HUES64 (cell line): ENCODE data around the gene XKR8.
"Not testable (repeated sequence)": the region's sequence is repeated elsewhere in the genome, so short reads cannot be mapped to it uniquely, and the experiment has no call there.

Experiments
- H3K27ac ChIP-seq: 2 replicates; pipeline ENCODE4 v1.7.0; 2013; ENCODE audit warnings: low read depth, low read length, inconsistent platforms
- H3K27me3 ChIP-seq: 2 replicates; pipeline ENCODE4 v1.6.1; 2013; ENCODE audit warnings: mild to moderate bottlenecking, low read length; ENCODE audit not compliant: insufficient read depth
- H3K36me3 ChIP-seq: 2 replicates; pipeline ENCODE4 v1.6.1; 2013; ENCODE audit warnings: mild to moderate bottlenecking, low read length; ENCODE audit not compliant: insufficient read depth
- H3K4me1 ChIP-seq: 2 replicates; pipeline ENCODE4 v1.6.1; 2013; ENCODE audit warnings: mild to moderate bottlenecking, low read length, moderate library complexity; ENCODE audit not compliant: insufficient read depth
- H3K4me3 ChIP-seq: 2 replicates; pipeline ENCODE4 v1.5.1; 2013; ENCODE audit warnings: mild to moderate bottlenecking, low read length, moderate library complexity
- H3K9ac ChIP-seq: 2 replicates; pipeline ENCODE4 v1.6.1; 2013; ENCODE audit warnings: mild to moderate bottlenecking, low read depth, low read length
- H3K9me3 ChIP-seq: 2 replicates; pipeline ENCODE4 v1.6.1; 2013; ENCODE audit warnings: low read depth, low read length; ENCODE audit not compliant: insufficient read depth
- WGBS: fragments of 150-250, 120-280 bp; methylation state at CpG from one replicate; pipeline ENCODE4 v1.1.7; 2013; ENCODE audit warnings: missing lambda C conversion rate; 5-methylcytosine and 5-hydroxymethylcytosine counted together

Gene XKR8

DNA sequence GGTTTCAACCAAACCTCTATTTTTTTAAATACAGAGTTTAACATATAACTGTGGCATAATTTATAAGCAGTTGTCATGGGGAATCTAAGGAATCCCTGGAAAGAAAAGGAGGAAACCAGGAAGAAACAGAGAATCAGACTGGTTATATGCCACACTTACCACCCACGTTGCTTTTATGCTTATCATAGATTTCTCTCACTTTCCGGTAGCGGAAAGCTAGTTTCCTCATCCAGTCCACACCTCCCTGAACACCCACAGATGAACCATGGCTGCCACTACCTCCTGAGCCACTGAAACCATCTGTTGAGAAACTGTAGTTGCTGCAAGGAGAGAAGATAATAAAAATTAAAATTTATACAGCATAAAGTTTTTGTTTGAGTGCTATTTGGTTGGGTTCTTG is 33.5 kb downstream of the XKR8 start:
- Histone ChIP-seq H3K4me3 (no peak overlapping the region), H3K27ac (no peak overlapping the region), H3K9me3 (no peaks in the 10 kb centered on the region), H3K9ac (no peak overlapping the region), H3K36me3 (peaks cover 86% of the 10 kb centered on the region), H3K4me1 (no peaks in the 10 kb centered on the region), H3K27me3 (no peaks in the 10 kb centered on the region)
- WGBS, result 99% methylated on average over 3 of the region's 3 CpGs

- no peak overlapping the region for H3K27ac ChIP-seq
- WGBS, result 79% methylated on average over 1 of the region's 1 CpG
- peaks cover 86% of the 10 kb centered on the region for H3K36me3 ChIP-seq
- H3K9ac ChIP-seq, result no peak overlapping the region
- H3K4me3 ChIP-seq, result no peak overlapping the region
- H3K9me3 ChIP-seq, result no peaks in the 10 kb centered on the region
- no peaks in the 10 kb centered on the region for H3K4me1 ChIP-seq
- H3K27me3 ChIP-seq, result no peaks in the 10 kb centered on the region
These were observed 34.3 kb downstream of the XKR8 start for GRCh38 chr1:27994060-27994459.

DNA sequence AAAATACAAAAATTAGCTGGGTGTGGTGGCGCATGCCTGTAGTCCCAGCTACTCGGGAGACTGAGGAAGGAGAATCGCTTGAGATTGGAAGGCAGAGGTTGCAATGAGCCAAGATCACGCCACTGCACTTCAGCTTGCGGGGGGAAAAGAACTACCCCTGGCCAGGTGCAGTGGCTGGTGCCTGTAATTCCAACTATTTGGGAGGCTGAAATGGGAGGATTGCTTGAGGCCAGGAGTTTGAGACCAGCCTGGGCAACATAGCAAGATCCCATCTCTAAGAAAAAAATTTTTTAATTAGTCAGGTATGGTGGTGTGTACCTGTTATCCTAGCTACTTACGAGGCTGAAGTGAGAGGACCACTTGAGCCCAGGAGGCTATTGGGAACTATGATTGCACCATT is 34.8 kb downstream of the XKR8 start:
- not testable (repeated sequence) for H3K4me3 ChIP-seq
- WGBS, result 96% methylated on average over 6 of the region's 6 CpGs

DNA sequence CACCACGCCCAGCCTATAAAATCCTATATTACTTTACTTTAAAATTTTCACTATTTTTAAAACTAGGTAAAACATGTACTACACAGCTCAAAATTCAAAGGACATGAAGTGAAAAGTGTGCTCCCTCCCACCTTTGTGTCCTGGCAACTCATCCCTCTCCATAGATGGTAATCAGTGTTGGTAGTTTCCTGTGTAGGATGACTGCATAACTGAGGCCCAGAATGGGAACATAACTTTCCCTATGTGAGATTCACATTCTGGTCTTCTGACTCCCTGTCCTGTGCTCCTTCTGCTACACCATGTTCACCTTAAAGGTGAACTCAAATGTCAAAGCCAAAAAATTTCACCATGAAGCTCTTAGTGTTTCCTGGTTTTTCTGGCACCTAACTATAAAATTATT is 39.3 kb downstream of the XKR8 start:
- Histone ChIP-seq H3K4me1 (no peaks in the 10 kb centered on the region), H3K27me3 (no peaks in the 10 kb centered on the region), H3K9me3 (no peaks in the 10 kb centered on the region), H3K9ac (no peak overlapping the region), H3K27ac (no peak overlapping the region), H3K36me3 (peaks cover 67% of the 10 kb centered on the region), H3K4me3 (no peak overlapping the region)
- 13% methylated on average over 1 of the region's 1 CpG for WGBS

More for the DNA sequence above, 34.8 kb downstream of the XKR8 start:
- not testable (repeated sequence) for H3K4me1 ChIP-seq, H3K27me3 ChIP-seq, H3K27ac ChIP-seq, H3K9ac ChIP-seq, H3K9me3 ChIP-seq
- peaks cover 86% of the 10 kb centered on the region for H3K36me3 ChIP-seq

- peaks cover 52% of the 10 kb centered on the region for H3K36me3 ChIP-seq
- H3K9me3 ChIP-seq, result no peaks in the 10 kb centered on the region
- H3K9ac ChIP-seq, result no peak overlapping the region
- no peak overlapping the region for H3K27ac ChIP-seq
- WGBS, result 94% methylated on average over 10 of the region's 10 CpGs
- H3K4me1 ChIP-seq, result no peaks in the 10 kb centered on the region
- no peak overlapping the region for H3K4me3 ChIP-seq
- no peaks in the 10 kb centered on the region for H3K27me3 ChIP-seq
These were observed 42.8 kb downstream of the XKR8 start for GRCh38 chr1:28002600-28002999.

DNA sequence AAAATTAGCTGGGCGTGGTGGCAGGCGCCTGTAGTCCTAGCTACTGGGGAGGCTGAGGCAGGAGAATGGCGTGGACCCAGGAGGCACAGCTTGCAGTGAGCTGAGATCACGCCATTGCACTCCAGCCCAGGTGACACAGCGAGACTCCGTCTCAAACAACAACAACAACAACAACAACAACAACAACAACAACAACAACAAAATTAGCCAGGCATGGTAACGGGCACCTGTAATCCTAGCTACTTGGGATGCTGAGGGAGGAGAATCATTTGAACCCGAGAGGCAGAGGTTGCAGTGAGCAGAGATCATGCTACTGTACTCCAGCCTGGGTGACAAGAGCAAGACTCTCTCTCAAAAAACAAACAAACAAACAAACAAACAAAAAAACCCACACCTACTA is 43.3 kb downstream of the XKR8 start:
- H3K27ac ChIP-seq, H3K27me3 ChIP-seq, H3K9me3 ChIP-seq, H3K9ac ChIP-seq, H3K4me1 ChIP-seq, H3K4me3 ChIP-seq: not testable (repeated sequence)
- WGBS, result 98% methylated on average over 8 of the region's 8 CpGs
- H3K36me3 ChIP-seq, result peaks cover 49% of the 10 kb centered on the region

GRCh38 chr1:28010969-28011368 is 51.2 kb downstream of the XKR8 start:
- Histone ChIP-seq H3K9me3 (no peaks in the 10 kb centered on the region), H3K27ac (no peak overlapping the region), H3K4me3 (no peak overlapping the region), H3K27me3 (no peaks in the 10 kb centered on the region), H3K36me3 (peaks cover 63% of the 10 kb centered on the region), H3K4me1 (no peaks in the 10 kb centered on the region), H3K9ac (no peak overlapping the region)
- WGBS, result 100% methylated on average over 1 of the region's 1 CpG
